HG03108 (cell line): ENCODE results near the gene PXYLP1.
"Not testable (repeated sequence)": the region's sequence is repeated elsewhere in the genome, so short reads cannot be mapped to it uniquely, and the experiment has no call there.

Source experiments
- ATAC-seq: cut with Tn5 transposase; IDR thresholded peaks from one replicate; pipeline ENCODE4 v1.9.1; 2021; ENCODE audit warnings: moderate library complexity; ENCODE audit not compliant: unreplicated experiment

Gene PXYLP1

GRCh38 chr3:141291559-141292355 lies 60.1 kb downstream of the PXYLP1 start:
- ATAC-seq: no peak

- no peak for ATAC-seq
These were observed 60.9 kb downstream of the PXYLP1 start for GRCh38 chr3:141292356-141293058.

GRCh38 chr3:141294301-141294700 lies 62.7 kb downstream of the PXYLP1 start:
- ATAC-seq: no peak

- ATAC-seq: no peak
These were observed 63.2 kb downstream of the PXYLP1 start for GRCh38 chr3:141294848-141295247.

- not testable (repeated sequence) for ATAC-seq
These were observed 68.8 kb downstream of the PXYLP1 start for GRCh38 chr3:141300426-141300825.

GRCh38 chr3:141302364-141303141 lies 70.9 kb downstream of the PXYLP1 start:
- ATAC-seq: no peak

DNA sequence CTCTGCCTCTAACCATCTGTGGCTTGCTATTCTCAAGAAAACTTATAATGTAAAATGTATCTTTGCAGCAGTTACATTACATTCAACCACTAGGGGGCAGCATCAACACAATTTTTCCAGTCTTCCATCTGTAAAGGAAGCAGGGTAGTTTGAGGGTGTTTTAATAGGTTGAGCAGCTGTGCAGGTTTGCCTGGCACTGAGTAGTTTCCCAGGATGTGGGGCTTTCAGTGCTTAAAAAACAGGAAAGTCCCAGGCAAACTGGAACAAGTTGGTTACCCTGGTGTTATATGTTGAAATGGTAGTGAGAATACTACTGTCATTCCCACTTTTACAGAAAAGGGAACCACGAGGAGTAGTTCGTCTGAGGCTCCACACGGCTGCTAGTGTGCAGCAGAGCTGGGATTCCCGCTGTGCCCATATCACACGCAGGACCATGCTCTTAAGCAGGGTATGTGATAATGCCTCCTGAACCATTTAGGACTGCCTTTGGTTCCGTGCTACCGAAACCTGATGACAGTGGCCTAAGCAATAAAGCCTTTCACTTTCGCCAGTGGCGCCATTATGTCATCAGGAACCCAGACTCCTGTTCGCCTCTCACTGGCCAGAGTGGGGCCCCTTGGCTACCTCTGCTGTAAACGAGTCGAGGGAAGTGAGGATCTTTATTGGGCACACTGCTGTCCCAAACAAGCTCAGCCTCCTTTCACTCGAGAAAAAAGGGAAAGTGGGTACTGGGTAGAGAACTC lies 72.0 kb downstream of the PXYLP1 start:
- peak; percentile 63 for ATAC-seq

- no peak for ATAC-seq
These were observed 73.8 kb downstream of the PXYLP1 start for GRCh38 chr3:141305436-141305835.

DNA sequence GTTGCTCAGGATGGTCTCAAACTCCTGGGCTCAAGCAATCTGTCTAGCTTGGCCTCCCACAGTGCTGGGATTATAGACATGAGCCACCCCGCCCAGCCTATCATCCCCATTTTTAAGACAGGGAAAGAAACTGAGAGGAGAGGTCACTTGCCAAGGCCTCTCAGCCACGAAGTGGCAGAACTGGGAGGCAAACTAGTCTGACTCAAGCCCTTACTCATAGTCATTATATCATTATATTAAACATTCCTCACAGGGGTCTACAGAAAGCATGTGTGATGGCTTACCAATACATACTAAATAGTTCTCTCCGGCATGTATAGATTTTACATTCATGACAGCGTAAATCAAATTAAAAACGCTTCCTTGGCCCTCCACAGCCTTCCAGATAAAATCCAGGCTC lies 74.7 kb downstream of the PXYLP1 start:
- no peak for ATAC-seq

- ATAC-seq: no peak
These were observed 75.3 kb downstream of the PXYLP1 start for GRCh38 chr3:141306922-141307321.

GRCh38 chr3:141307351-141308059 lies 75.9 kb downstream of the PXYLP1 start:
- no peak for ATAC-seq

- no peak for ATAC-seq
These were observed 77.1 kb downstream of the PXYLP1 start for GRCh38 chr3:141308588-141309218.

- no peak for ATAC-seq
These were observed 79.5 kb downstream of the PXYLP1 start for GRCh38 chr3:141311170-141311495.

- peak; percentile 98 for ATAC-seq
These were observed 80.1 kb downstream of the PXYLP1 start for GRCh38 chr3:141311496-141312353.

- ATAC-seq: no peak
These were observed 80.9 kb downstream of the PXYLP1 start for GRCh38 chr3:141312354-141313092.

GRCh38 chr3:141313093-141313683 lies 81.6 kb downstream of the PXYLP1 start:
- no peak for ATAC-seq

DNA sequence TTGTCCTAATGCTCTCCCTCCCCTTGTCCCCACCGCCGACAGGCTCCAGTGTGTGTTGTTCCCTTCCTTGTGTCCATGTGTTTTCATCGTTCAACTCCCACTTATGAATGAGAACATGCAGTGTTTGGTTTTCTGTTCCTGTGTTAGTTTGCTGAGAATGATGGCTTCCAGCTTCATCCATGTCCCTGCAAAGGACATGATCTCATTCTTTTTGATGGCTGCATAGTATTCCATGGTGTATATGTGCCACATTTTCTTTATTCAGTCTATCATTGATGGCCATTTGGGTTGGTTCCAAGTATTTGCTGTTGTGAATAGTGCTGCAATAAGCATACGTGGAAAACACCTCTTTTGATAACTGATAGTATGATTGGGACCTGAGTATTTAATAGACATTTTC lies 82.8 kb downstream of the PXYLP1 start:
- ATAC-seq: not testable (repeated sequence)

GRCh38 chr3:141316851-141317250 lies 85.2 kb downstream of the PXYLP1 start:
- no peak for ATAC-seq
